ENCODE measurements around the gene DMRT1.
"Not testable (repeated sequence)": the region's sequence is repeated elsewhere in the genome, so short reads cannot be mapped to it uniquely, and the experiment has no call there.

The DMRT1 gene

GRCh38 chr9:995781-996180, 154.3 kb downstream of the DMRT1 start:
- DNase-seq = no peak
- H2BK5ac ChIP-seq (ENCODE audit: low read depth, low read length, poor library complexity, severe bottlenecking) = no peak overlapping the region

DNA sequence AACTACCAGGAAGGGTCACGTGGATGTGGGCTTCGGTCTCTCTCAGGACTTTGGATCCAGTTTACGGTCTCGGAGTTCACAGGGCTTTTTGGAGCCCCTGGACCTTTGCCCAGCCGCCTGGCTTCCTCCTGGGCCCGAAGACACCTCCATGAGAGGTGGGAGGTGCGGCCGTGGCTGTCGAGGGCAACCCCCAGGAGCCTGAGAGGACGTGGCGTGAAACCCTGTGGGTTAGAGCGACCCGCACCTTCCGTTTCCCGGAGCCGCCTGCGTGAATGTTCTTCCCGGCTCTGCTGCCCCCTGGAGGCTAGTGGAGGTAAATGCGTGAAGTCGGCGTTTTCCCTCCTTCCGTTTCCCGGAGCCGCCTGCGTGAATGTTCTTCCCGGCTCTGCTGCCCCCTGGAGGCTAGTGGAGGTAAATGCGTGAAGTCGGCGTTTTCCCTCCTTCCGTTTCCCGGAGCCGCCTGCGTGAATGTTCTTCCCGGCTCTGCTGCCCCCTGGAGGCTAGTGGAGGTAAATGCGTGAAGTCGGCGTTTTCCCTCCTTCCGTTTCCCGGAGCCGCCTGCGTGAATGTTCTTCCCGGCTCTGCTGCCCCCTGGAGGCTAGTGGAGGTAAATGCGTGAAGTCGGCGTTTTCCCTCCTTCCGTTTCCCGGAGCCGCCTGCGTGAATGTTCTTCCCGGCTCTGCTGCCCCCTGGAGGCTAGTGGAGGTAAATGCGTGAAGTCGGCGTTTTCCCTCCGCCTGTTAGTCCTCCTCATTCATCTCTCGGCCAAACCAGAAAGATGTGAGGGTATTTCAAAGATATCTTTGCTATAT, 157.0 kb downstream of the DMRT1 start:
- H4K8ac ChIP-seq (ENCODE audit: low read length); H3K4me2 ChIP-seq (ENCODE audit: low read length, poor library complexity, severe bottlenecking); H3K27me3 ChIP-seq (ENCODE audit: control insufficient read depth in 1 of 2, insufficient read depth in 1 of 2, low read length in 2 of 2); H2BK5ac ChIP-seq (ENCODE audit: low read depth, low read length, poor library complexity, severe bottlenecking); H3K9ac ChIP-seq (ENCODE audit: low read length); H3K27ac ChIP-seq (ENCODE audit: low read length, poor library complexity, severe bottlenecking); H3K9me3 ChIP-seq (ENCODE audit: control insufficient read depth, low read length); H2BK120ac ChIP-seq (ENCODE audit: low read depth, low read length); H3K18ac ChIP-seq (ENCODE audit: low read depth in 1 of 2, low read length in 2 of 2); H2BK12ac ChIP-seq (ENCODE audit: low read length in 2 of 2); DNase-seq; H2BK15ac ChIP-seq (ENCODE audit: low read depth, poor library complexity, severe bottlenecking); H3K36me3 ChIP-seq (ENCODE audit: control insufficient read depth in 1 of 2, insufficient read depth in 2 of 2, low read depth in 1 of 2, low read length in 2 of 2); H3K79me1 ChIP-seq (replicated peaks; ENCODE audit: low read length, poor library complexity, severe bottlenecking); H3K14ac ChIP-seq (ENCODE audit: low read length in 2 of 2); H2AK5ac ChIP-seq (ENCODE audit: low read length, severe bottlenecking); H4K91ac ChIP-seq (ENCODE audit: low read length); H3K23ac ChIP-seq (ENCODE audit: low read length in 2 of 2); H3K4me1 ChIP-seq (ENCODE audit: control insufficient read depth, insufficient read depth, low read depth, low read length); H2AFZ ChIP-seq (ENCODE audit: low read depth, low read length); H3K4ac ChIP-seq (ENCODE audit: low read depth in 1 of 2, low read length in 2 of 2): not testable (repeated sequence)
- WGBS = 95% methylated on average over 8 of the region's 55 CpGs
- peak overlapping the region in 1 of 2 experiments; percentile 14 for H3K4me3 ChIP-seq (ENCODE audit: insufficient read depth in 1 of 2, low read depth in 1 of 2, low read length in 2 of 2)

More at GRCh38 chr9:995781-996180, 154.3 kb downstream of the DMRT1 start:
- no peak overlapping the region for H2AFZ ChIP-seq (ENCODE audit: low read depth, low read length)
- H3K23ac ChIP-seq (ENCODE audit: low read length in 2 of 2) = no peak overlapping the region
- H2BK120ac ChIP-seq (ENCODE audit: low read depth, low read length) = no peak overlapping the region
- peak overlapping the region; percentile 45 for H3K9ac ChIP-seq (ENCODE audit: low read length)
- WGBS = 31% methylated on average over 2 of the region's 3 CpGs
- H2BK15ac ChIP-seq (ENCODE audit: low read depth, poor library complexity, severe bottlenecking) = no peak overlapping the region
- H3K36me3 ChIP-seq (ENCODE audit: control insufficient read depth in 1 of 2, insufficient read depth in 2 of 2, low read depth in 1 of 2, low read length in 2 of 2) = no peaks in the 10 kb centered on the region
- no peak overlapping the region for H2AK5ac ChIP-seq (ENCODE audit: low read length, severe bottlenecking)
- no peak overlapping the region for H3K14ac ChIP-seq (ENCODE audit: low read length in 2 of 2)
- H4K8ac ChIP-seq (ENCODE audit: low read length) = no peak overlapping the region
- H3K4me2 ChIP-seq (ENCODE audit: low read length, poor library complexity, severe bottlenecking) = no peak overlapping the region
- H4K91ac ChIP-seq (ENCODE audit: low read length) = no peak overlapping the region
- H3K27ac ChIP-seq (ENCODE audit: low read length, poor library complexity, severe bottlenecking) = no peak overlapping the region
- no peak overlapping the region for H2BK12ac ChIP-seq (ENCODE audit: low read length in 2 of 2)
- no peaks in the 10 kb centered on the region for H3K4me1 ChIP-seq (ENCODE audit: control insufficient read depth, insufficient read depth, low read depth, low read length)
- H3K4me3 ChIP-seq (ENCODE audit: insufficient read depth in 1 of 2, low read depth in 1 of 2, low read length in 2 of 2) = peak overlapping the region in 1 of 2 experiments; percentile 47
- no peak overlapping the region for H3K4ac ChIP-seq (ENCODE audit: low read depth in 1 of 2, low read length in 2 of 2)
- H3K27me3 ChIP-seq (ENCODE audit: control insufficient read depth in 1 of 2, insufficient read depth in 1 of 2, low read length in 2 of 2) = peaks cover 0 to 14% of the 10 kb centered on the region in 2 experiments
- no peaks in the 10 kb centered on the region for H3K79me1 ChIP-seq (replicated peaks; ENCODE audit: low read length, poor library complexity, severe bottlenecking)
- H3K18ac ChIP-seq (ENCODE audit: low read depth in 1 of 2, low read length in 2 of 2) = no peak overlapping the region
- no peaks in the 10 kb centered on the region for H3K9me3 ChIP-seq (ENCODE audit: control insufficient read depth, low read length)

- no peaks in the 10 kb centered on the region for H3K4me1 ChIP-seq (ENCODE audit: control insufficient read depth, insufficient read depth, low read depth, low read length)
- WGBS = 82% methylated on average over 4 of the region's 4 CpGs
- no peak overlapping the region for H3K18ac ChIP-seq (ENCODE audit: low read depth in 1 of 2, low read length in 2 of 2)
- H2BK12ac ChIP-seq (ENCODE audit: low read length in 2 of 2) = no peak overlapping the region
- H2BK5ac ChIP-seq (ENCODE audit: low read depth, low read length, poor library complexity, severe bottlenecking) = no peak overlapping the region
- no peak overlapping the region for H3K4me2 ChIP-seq (ENCODE audit: low read length, poor library complexity, severe bottlenecking)
- H3K36me3 ChIP-seq (ENCODE audit: control insufficient read depth in 1 of 2, insufficient read depth in 2 of 2, low read depth in 1 of 2, low read length in 2 of 2) = no peaks in the 10 kb centered on the region
- DNase-seq = no peak
- no peak overlapping the region for H2BK120ac ChIP-seq (ENCODE audit: low read depth, low read length)
- no peak overlapping the region for H4K91ac ChIP-seq (ENCODE audit: low read length)
- H4K8ac ChIP-seq (ENCODE audit: low read length) = no peak overlapping the region
- no peak overlapping the region for H3K4ac ChIP-seq (ENCODE audit: low read depth in 1 of 2, low read length in 2 of 2)
- no peak overlapping the region for H3K9ac ChIP-seq (ENCODE audit: low read length)
- no peak overlapping the region for H2BK15ac ChIP-seq (ENCODE audit: low read depth, poor library complexity, severe bottlenecking)
- no peak overlapping the region for H2AFZ ChIP-seq (ENCODE audit: low read depth, low read length)
- H3K14ac ChIP-seq (ENCODE audit: low read length in 2 of 2) = no peak overlapping the region
- H2AK5ac ChIP-seq (ENCODE audit: low read length, severe bottlenecking) = no peak overlapping the region
- no peaks in the 10 kb centered on the region for H3K27me3 ChIP-seq (ENCODE audit: control insufficient read depth in 1 of 2, insufficient read depth in 1 of 2, low read length in 2 of 2)
- H3K79me1 ChIP-seq (replicated peaks; ENCODE audit: low read length, poor library complexity, severe bottlenecking) = no peaks in the 10 kb centered on the region
- H3K4me3 ChIP-seq (ENCODE audit: insufficient read depth in 1 of 2, low read depth in 1 of 2, low read length in 2 of 2) = no peak overlapping the region
- no peaks in the 10 kb centered on the region for H3K9me3 ChIP-seq (ENCODE audit: control insufficient read depth, low read length)
- no peak overlapping the region for H3K27ac ChIP-seq (ENCODE audit: low read length, poor library complexity, severe bottlenecking)
- no peak overlapping the region for H3K23ac ChIP-seq (ENCODE audit: low read length in 2 of 2)
Observed at GRCh38 chr9:1001838-1002237, 160.3 kb downstream of the DMRT1 start.

- Histone ChIP-seq H2BK5ac (ENCODE audit: low read depth, low read length, poor library complexity, severe bottlenecking) (no peak overlapping the region), H2AFZ (ENCODE audit: low read depth, low read length) (no peak overlapping the region), H3K36me3 (ENCODE audit: control insufficient read depth in 1 of 2, insufficient read depth in 2 of 2, low read depth in 1 of 2, low read length in 2 of 2) (no peaks in the 10 kb centered on the region), H2BK15ac (ENCODE audit: low read depth, poor library complexity, severe bottlenecking) (no peak overlapping the region), H3K4me3 (ENCODE audit: insufficient read depth in 1 of 2, low read depth in 1 of 2, low read length in 2 of 2) (no peak overlapping the region), H3K18ac (ENCODE audit: low read depth in 1 of 2, low read length in 2 of 2) (no peak overlapping the region), H3K9ac (ENCODE audit: low read length) (no peak overlapping the region), H3K9me3 (ENCODE audit: control insufficient read depth, low read length) (no peaks in the 10 kb centered on the region), H3K23ac (ENCODE audit: low read length in 2 of 2) (no peak overlapping the region), H4K91ac (ENCODE audit: low read length) (no peak overlapping the region), H2BK12ac (ENCODE audit: low read length in 2 of 2) (no peak overlapping the region), H3K4me2 (ENCODE audit: low read length, poor library complexity, severe bottlenecking) (no peak overlapping the region), H4K8ac (ENCODE audit: low read length) (no peak overlapping the region), H3K4ac (ENCODE audit: low read depth in 1 of 2, low read length in 2 of 2) (no peak overlapping the region), H3K14ac (ENCODE audit: low read length in 2 of 2) (no peak overlapping the region), H2AK5ac (ENCODE audit: low read length, severe bottlenecking) (no peak overlapping the region), H3K27ac (ENCODE audit: low read length, poor library complexity, severe bottlenecking) (no peak overlapping the region), H3K4me1 (ENCODE audit: control insufficient read depth, insufficient read depth, low read depth, low read length) (no peaks in the 10 kb centered on the region), H3K27me3 (ENCODE audit: control insufficient read depth in 1 of 2, insufficient read depth in 1 of 2, low read length in 2 of 2) (no peaks in the 10 kb centered on the region), H2BK120ac (ENCODE audit: low read depth, low read length) (no peak overlapping the region), H3K79me1 (replicated peaks; ENCODE audit: low read length, poor library complexity, severe bottlenecking) (no peaks in the 10 kb centered on the region)
- WGBS = no CpG with 5 or more reads among the region's 2 CpGs
- no peak for DNase-seq
Observed at GRCh38 chr9:1002678-1003077, 161.2 kb downstream of the DMRT1 start.
